Dedifferentiated amniotic fluid mesenchymal stem cell (primary cell): ENCODE measurements around the gene NECTIN1.

Experiments
- DNase-seq: peaks from one replicate; pipeline ENCODE4 v3.0.0-alpha.2; 2016; ENCODE audit errors: extremely low spot score

The NECTIN1 gene

DNA sequence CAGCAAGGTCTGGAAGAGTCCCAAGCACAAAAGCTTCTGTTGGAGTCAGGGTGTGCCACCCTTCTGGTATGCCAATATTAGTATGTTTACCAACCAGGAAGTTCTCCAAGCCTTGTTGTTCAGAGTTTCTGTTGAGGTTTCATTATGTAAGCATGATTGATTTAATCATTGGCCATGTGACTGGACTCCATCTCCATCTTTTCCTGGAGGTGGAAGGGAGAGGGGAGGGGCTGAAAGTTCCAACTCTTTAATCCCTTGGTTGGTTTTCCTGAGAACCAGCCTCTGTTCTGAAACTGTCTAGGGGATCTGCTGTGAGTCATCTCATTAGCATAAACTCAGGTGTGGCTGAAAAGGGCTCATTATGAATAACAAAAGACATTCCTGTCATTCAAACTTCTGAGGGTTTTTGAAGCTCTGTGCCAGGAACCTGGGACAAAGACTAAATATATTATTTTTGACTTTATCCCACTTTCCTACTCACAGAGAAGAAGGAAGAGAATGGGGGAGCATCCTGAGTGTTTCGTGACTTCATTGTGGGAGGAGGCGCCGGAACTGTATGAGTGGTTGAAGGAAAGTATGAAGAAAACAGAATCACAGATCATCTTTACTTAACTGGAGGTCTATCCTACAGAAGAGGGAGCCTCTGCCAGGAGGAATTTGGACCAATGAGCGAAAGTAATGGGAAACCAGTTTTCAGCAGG is 138.2 kb downstream of the NECTIN1 start:
- DNase-seq, result no peak

DNA sequence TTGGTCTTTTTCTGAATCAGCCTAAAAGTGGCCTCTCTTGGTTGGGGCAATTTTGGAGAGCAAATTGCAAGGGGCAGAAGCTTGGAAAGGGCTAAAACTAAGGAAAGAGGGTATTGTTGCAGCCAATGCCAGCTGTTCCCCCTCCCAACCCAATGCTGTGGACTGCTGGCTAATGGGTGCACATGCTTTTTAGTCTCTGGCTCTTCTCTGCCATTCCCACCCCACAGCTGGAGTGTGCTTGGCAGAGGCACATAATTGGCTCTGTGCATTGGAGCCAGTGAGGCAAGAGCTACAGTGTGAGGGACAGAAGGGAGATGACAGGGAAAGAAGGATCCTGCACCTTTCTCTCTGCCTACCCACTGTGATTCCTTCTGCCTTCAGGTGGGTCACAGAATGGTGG is 140.0 kb downstream of the NECTIN1 start:
- DNase-seq, result no peak
